MM.1S (cell line): ENCODE measurements around the gene ABCA9.
"Not testable (repeated sequence)": the region's sequence is repeated elsewhere in the genome, so short reads cannot be mapped to it uniquely, and the experiment has no call there.

Source experiments
- DNase-seq: peaks from one replicate; pipeline ENCODE4 v3.0.0-alpha.2; 2015
- H2AFZ ChIP-seq: fragments of 300-600 bp; sonication (generic); 2 replicates; pipeline ENCODE4 v1.6.0; 2016; ENCODE audit warnings: antibody characterized with exemption, low read length
- H3F3A ChIP-seq: fragments of 300-600 bp; sonication (generic); 2 replicates; pipeline ENCODE4 v1.6.1; 2016; ENCODE audit warnings: mild to moderate bottlenecking, antibody characterized with exemption, low read length, moderate library complexity, mixed read lengths; ENCODE audit not compliant: insufficient read depth
- H3K27ac ChIP-seq: fragments of 300-600 bp; sonication (generic); 2 replicates; pipeline ENCODE4 v1.5.1; 2016; ENCODE audit warnings: mild to moderate bottlenecking, low read length
- H3K27me3 ChIP-seq: fragments of 300-600 bp; sonication (generic); replicated peaks from 2 replicates; pipeline ENCODE4 v1.6.0; 2016; ENCODE audit warnings: low read length; ENCODE audit not compliant: insufficient read depth
- H3K36me3 ChIP-seq: fragments of 300-600 bp; sonication (generic); replicated peaks from 2 replicates; pipeline ENCODE4 v1.6.1; 2016; ENCODE audit warnings: mild to moderate bottlenecking, low read length, mixed read lengths; ENCODE audit not compliant: insufficient read depth
- H3K4me1 ChIP-seq: fragments of 300-600 bp; sonication (generic); 2 replicates; pipeline ENCODE4 v1.6.1; 2016; ENCODE audit warnings: low read length, mixed read lengths
- H3K4me2 ChIP-seq: fragments of 300-600 bp; sonication (generic); 2 replicates; pipeline ENCODE4 v1.6.0; 2016; ENCODE audit warnings: low read depth, low read length
- H3K4me3 ChIP-seq: fragments of 300-600 bp; sonication (generic); 2 replicates; pipeline ENCODE4 v1.5.1; 2016; ENCODE audit warnings: low read length, mixed read lengths
- H3K79me2 ChIP-seq: fragments of 300-600 bp; sonication (generic); 2 replicates; pipeline ENCODE4 v1.6.1; 2016; ENCODE audit warnings: mixed run types, low read length, mixed read lengths
- H3K9ac ChIP-seq: fragments of 300-600 bp; sonication (generic); 2 replicates; pipeline ENCODE4 v1.6.1; 2016; ENCODE audit warnings: low read length, mixed read lengths
- H3K9me2 ChIP-seq: fragments of 300-600 bp; sonication (generic); replicated peaks from 2 replicates; pipeline ENCODE4 v1.6.1; 2016; ENCODE audit warnings: mild to moderate bottlenecking, low read length, mixed read lengths; ENCODE audit not compliant: insufficient read depth
- H3K9me3 ChIP-seq: fragments of 300-600 bp; sonication (generic); replicated peaks from 2 replicates; pipeline ENCODE4 v1.6.1; 2016; ENCODE audit warnings: mild to moderate bottlenecking, low read length, mixed read lengths; ENCODE audit not compliant: insufficient read depth
- H4K20me1 ChIP-seq: fragments of 300-600 bp; sonication (generic); 2 replicates; pipeline ENCODE4 v1.6.1; 2016; ENCODE audit warnings: mild to moderate bottlenecking, low read length, moderate library complexity, mixed read lengths; ENCODE audit not compliant: insufficient read depth
- EZH2 ChIP-seq: fragments of 300-600 bp; sonication (generic); optimal IDR thresholded peaks from 2 replicates; pipeline ENCODE3; 2017; ENCODE audit warnings: low read depth, mild to moderate bottlenecking, antibody characterized with exemption, low read length, mixed read lengths
- EZH2phosphoT487 ChIP-seq: fragments of 300-600 bp; sonication (generic); IDR thresholded peaks from 2 replicates; pipeline ENCODE4 v1.6.1; 2018; ENCODE audit warnings: antibody characterized with exemption, low read length
- TF ChIP-seq, protein P1 (sequence below): fragments of 300-600 bp; sonication (generic); IDR thresholded peaks from 2 replicates; pipeline ENCODE4 v1.5.1; 2016; ENCODE audit warnings: antibody characterized with exemption, low read length, mixed read lengths

Gene ABCA9

GRCh38 chr17:69075823-69076222, 15.1 kb upstream of the ABCA9 start:
- Histone ChIP-seq H3K36me3 (no peaks in the 10 kb centered on the region), H3K4me3 (no peak overlapping the region), H2AFZ (no peak overlapping the region), H3K27me3 (no peaks in the 10 kb centered on the region), H3K9ac (no peak overlapping the region), H3K9me2 (no peaks in the 10 kb centered on the region), H3K9me3 (no peaks in the 10 kb centered on the region), H3F3A (no peaks in the 10 kb centered on the region), H3K27ac (no peak overlapping the region), H4K20me1 (no peaks in the 10 kb centered on the region), H3K4me2 (no peak overlapping the region), H3K79me2 (no peaks in the 10 kb centered on the region), H3K4me1 (no peaks in the 10 kb centered on the region)
- no peak for DNase-seq
- TF ChIP-seq EZH2phosphoT487 (no peak), EZH2 (no peak)
- TF ChIP-seq, protein P1, sequence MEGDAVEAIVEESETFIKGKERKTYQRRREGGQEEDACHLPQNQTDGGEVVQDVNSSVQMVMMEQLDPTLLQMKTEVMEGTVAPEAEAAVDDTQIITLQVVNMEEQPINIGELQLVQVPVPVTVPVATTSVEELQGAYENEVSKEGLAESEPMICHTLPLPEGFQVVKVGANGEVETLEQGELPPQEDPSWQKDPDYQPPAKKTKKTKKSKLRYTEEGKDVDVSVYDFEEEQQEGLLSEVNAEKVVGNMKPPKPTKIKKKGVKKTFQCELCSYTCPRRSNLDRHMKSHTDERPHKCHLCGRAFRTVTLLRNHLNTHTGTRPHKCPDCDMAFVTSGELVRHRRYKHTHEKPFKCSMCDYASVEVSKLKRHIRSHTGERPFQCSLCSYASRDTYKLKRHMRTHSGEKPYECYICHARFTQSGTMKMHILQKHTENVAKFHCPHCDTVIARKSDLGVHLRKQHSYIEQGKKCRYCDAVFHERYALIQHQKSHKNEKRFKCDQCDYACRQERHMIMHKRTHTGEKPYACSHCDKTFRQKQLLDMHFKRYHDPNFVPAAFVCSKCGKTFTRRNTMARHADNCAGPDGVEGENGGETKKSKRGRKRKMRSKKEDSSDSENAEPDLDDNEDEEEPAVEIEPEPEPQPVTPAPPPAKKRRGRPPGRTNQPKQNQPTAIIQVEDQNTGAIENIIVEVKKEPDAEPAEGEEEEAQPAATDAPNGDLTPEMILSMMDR: no peak

- H3K9me3 ChIP-seq, H3K9ac ChIP-seq, H3K79me2 ChIP-seq, H4K20me1 ChIP-seq, H3K36me3 ChIP-seq, H3K9me2 ChIP-seq, H3K4me2 ChIP-seq, H3K4me3 ChIP-seq, DNase-seq, H3K27ac ChIP-seq, H3F3A ChIP-seq, H3K27me3 ChIP-seq, H2AFZ ChIP-seq: not testable (repeated sequence)
- H3K4me1 ChIP-seq: peaks cover 12% of the 10 kb centered on the region
These were observed 12.7 kb upstream of the ABCA9 start for GRCh38 chr17:69073392-69073791.

DNA sequence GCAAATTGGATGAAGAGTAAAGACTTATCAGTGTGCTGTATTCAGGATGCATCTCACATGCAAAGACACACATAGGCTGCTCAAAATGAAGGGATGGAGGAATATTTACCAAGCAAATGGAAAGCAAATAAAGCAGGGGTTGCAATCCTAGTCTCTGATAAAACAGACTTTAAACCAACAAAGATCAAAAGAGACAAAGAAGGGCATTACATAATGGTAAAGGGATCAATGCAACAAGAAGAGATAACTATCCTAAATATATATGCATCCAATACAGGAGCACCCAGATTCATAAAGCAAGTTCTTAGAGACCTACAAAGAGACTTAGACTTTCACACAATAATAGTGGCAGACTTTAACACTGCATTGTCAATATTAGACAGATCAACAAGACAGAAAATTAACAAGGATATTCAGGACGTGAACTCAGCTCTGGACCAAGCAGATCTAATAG, 12.1 kb upstream of the ABCA9 start:
- H3K4me1 ChIP-seq: peaks cover 17% of the 10 kb centered on the region
- not testable (repeated sequence) for H3K79me2 ChIP-seq, H3K27me3 ChIP-seq, H3K27ac ChIP-seq, H3K9me2 ChIP-seq, H3F3A ChIP-seq, H3K9ac ChIP-seq, H4K20me1 ChIP-seq, H3K9me3 ChIP-seq, H3K4me3 ChIP-seq, H2AFZ ChIP-seq, H3K4me2 ChIP-seq, DNase-seq, H3K36me3 ChIP-seq

DNA sequence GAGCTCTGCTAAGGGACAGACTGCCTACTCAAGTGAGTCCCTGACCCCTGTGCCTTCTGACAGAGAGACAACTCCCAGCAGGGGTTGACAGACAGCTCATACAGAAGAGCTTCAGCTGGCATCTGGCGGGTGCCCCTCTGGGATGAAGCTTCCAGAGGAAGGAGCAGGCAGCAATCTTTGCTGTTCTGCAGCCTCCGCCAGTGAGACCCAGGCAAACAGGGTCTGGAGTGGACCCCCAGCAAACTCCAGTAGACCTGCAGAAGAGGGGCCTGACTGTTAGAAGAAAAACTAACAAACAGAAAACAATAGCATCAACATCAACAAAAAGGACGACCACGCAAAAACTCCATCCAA, 10.5 kb upstream of the ABCA9 start:
- H3K9ac ChIP-seq: not testable (repeated sequence)
- peak overlapping the region; percentile 12; the same call in 1 of the 2 replicates for H3K27ac ChIP-seq
- peak overlapping the region; percentile 17; the same call in 1 of the 2 replicates for H3K4me2 ChIP-seq

GRCh38 chr17:69070378-69071232, 9.9 kb upstream of the ABCA9 start:
- H3F3A ChIP-seq, H3K9ac ChIP-seq, H3K27me3 ChIP-seq, H3K4me3 ChIP-seq, H3K9me2 ChIP-seq, H3K36me3 ChIP-seq, H3K9me3 ChIP-seq, H3K79me2 ChIP-seq, H4K20me1 ChIP-seq: not testable (repeated sequence)
- H3K27ac ChIP-seq: peak overlapping the region; percentile 12; the same call in 1 of the 2 replicates
- H3K4me1 ChIP-seq: peaks cover 17% of the 10 kb centered on the region
- peak overlapping the region; percentile 17; the same call in 1 of the 2 replicates for H3K4me2 ChIP-seq
- H2AFZ ChIP-seq: peak overlapping the region; percentile 12
- DNase-seq: peak; percentile 77

More for the DNA sequence above, 10.5 kb upstream of the ABCA9 start:
- not testable (repeated sequence) for H3F3A ChIP-seq, DNase-seq, H3K79me2 ChIP-seq, H3K9me2 ChIP-seq, H3K36me3 ChIP-seq, H3K4me3 ChIP-seq, H4K20me1 ChIP-seq, H3K27me3 ChIP-seq, H3K9me3 ChIP-seq
- Histone ChIP-seq H2AFZ (peak overlapping the region; percentile 12; the same call in 1 of the 2 replicates), H3K4me1 (peaks cover 17% of the 10 kb centered on the region)
